Mesodermal cell (in vitro differentiated cells): ENCODE data around the gene SSTR5.

Experiments used
- H3K27ac ChIP-seq: 2 replicates; pipeline ENCODE4 v1.7.0; 2013; ENCODE audit warnings: mild to moderate bottlenecking, low read depth, low read length, moderate library complexity; ENCODE audit not compliant: severe bottlenecking
- H3K36me3 ChIP-seq: 2 replicates; pipeline ENCODE4 v1.7.1; 2013; ENCODE audit warnings: mild to moderate bottlenecking, low read length, moderate library complexity; ENCODE audit not compliant: control insufficient read depth, insufficient read depth
- H3K4me1 ChIP-seq: one replicate; pipeline ENCODE4 v1.7.1; 2013; ENCODE audit warnings: mild to moderate bottlenecking, low read length; ENCODE audit not compliant: insufficient read depth, control insufficient read depth, poor library complexity, severe bottlenecking
- H3K4me3 ChIP-seq: 2 replicates; pipeline ENCODE4 v1.7.0; 2013; ENCODE audit warnings: low read length, control low read depth, mild to moderate bottlenecking; ENCODE audit not compliant: insufficient read depth, poor library complexity, severe bottlenecking; ENCODE audit errors: extremely low read depth
- H3K9me3 ChIP-seq: 2 replicates; pipeline ENCODE4 v1.7.1; 2013; ENCODE audit warnings: mild to moderate bottlenecking, low read length, moderate library complexity; ENCODE audit not compliant: control insufficient read depth
- WGBS, 2 experiments: methylation state at CpG; one replicate each; pipeline ENCODE4 v1.1.5; 2013; ENCODE audit warnings: missing lambda C conversion rate in 2 of 2; ENCODE audit not compliant: insufficient coverage in 2 of 2; 5-methylcytosine and 5-hydroxymethylcytosine counted together

SSTR5 gene

GRCh38 chr16:1093284-1094123, 21.0 kb downstream of the SSTR5 start:
- Histone ChIP-seq H3K4me3 (no peak overlapping the region), H3K27ac (no peak overlapping the region), H3K36me3 (no peaks in the 10 kb centered on the region), H3K9me3 (no peaks in the 10 kb centered on the region), H3K4me1 (peaks cover 29% of the 10 kb centered on the region)
- WGBS, 2 experiments: 86 to 88% methylated on average over 50 to 63 of the region's 85 CpGs

GRCh38 chr16:1094124-1094479, 21.6 kb downstream of the SSTR5 start:
- 76 to 84% methylated on average over 9 to 13 of the region's 13 CpGs for WGBS, 2 experiments
- no peaks in the 10 kb centered on the region for H3K36me3 ChIP-seq
- H3K9me3 ChIP-seq: no peaks in the 10 kb centered on the region
- no peak overlapping the region for H3K27ac ChIP-seq
- H3K4me3 ChIP-seq: no peak overlapping the region
- H3K4me1 ChIP-seq: peaks cover 32% of the 10 kb centered on the region

GRCh38 chr16:1094601-1095449, 22.3 kb downstream of the SSTR5 start:
- Histone ChIP-seq H3K36me3 (no peaks in the 10 kb centered on the region), H3K4me3 (no peak overlapping the region), H3K27ac (no peak overlapping the region), H3K4me1 (peaks cover 33% of the 10 kb centered on the region), H3K9me3 (no peaks in the 10 kb centered on the region)
- WGBS, 2 experiments: 90 to 92% methylated on average over 23 of the region's 29 CpGs

GRCh38 chr16:1095450-1096168, 23.1 kb downstream of the SSTR5 start:
- Histone ChIP-seq H3K27ac (no peak overlapping the region), H3K4me3 (no peak overlapping the region), H3K4me1 (peaks cover 33% of the 10 kb centered on the region), H3K36me3 (no peaks in the 10 kb centered on the region), H3K9me3 (no peaks in the 10 kb centered on the region)
- WGBS, 2 experiments: 85 to 88% methylated on average over 13 to 14 of the region's 16 CpGs

GRCh38 chr16:1096169-1097082, 23.9 kb downstream of the SSTR5 start, which contains the start of gene C1QTNF8:
TSS of gene C1QTNF8 (minus strand) at chr16:1096244. CDS start at chr16:1094922, 1,322 bp downstream.
- Histone ChIP-seq H3K27ac (no peak within 1 kb of the TSS), H3K9me3 (no peaks in the 10 kb centered on the region), H3K36me3 (no peaks in the 10 kb centered on the region), H3K4me1 (peaks cover 27% of the 10 kb centered on the region), H3K4me3 (no peak within 1 kb of the TSS)
- WGBS, 2 experiments: 89% methylated on average over 46 of the region's 55 CpGs

- H3K9me3 ChIP-seq: no peaks in the 10 kb centered on the region
- no peak overlapping the region for H3K4me3 ChIP-seq
- WGBS, 2 experiments: 94% methylated on average over 16 to 18 of the region's 18 CpGs
- no peak overlapping the region for H3K27ac ChIP-seq
- peaks cover 27% of the 10 kb centered on the region for H3K4me1 ChIP-seq
- no peaks in the 10 kb centered on the region for H3K36me3 ChIP-seq
These were observed 24.6 kb downstream of the SSTR5 start for GRCh38 chr16:1097156-1097555.

GRCh38 chr16:1097800-1098199, 25.3 kb downstream of the SSTR5 start:
- Histone ChIP-seq H3K36me3 (no peaks in the 10 kb centered on the region), H3K27ac (no peak overlapping the region), H3K4me1 (peaks cover 27% of the 10 kb centered on the region), H3K4me3 (no peak overlapping the region), H3K9me3 (no peaks in the 10 kb centered on the region)
- WGBS, 2 experiments: 93% methylated on average over 8 to 17 of the region's 23 CpGs

- H3K36me3 ChIP-seq: no peaks in the 10 kb centered on the region
- H3K4me3 ChIP-seq: no peak overlapping the region
- H3K9me3 ChIP-seq: no peaks in the 10 kb centered on the region
- WGBS, 2 experiments: 81 to 83% methylated on average over 22 of the region's 34 CpGs
- H3K27ac ChIP-seq: no peak overlapping the region
- peaks cover 27% of the 10 kb centered on the region for H3K4me1 ChIP-seq
These were observed 25.9 kb downstream of the SSTR5 start for GRCh38 chr16:1098266-1098991.

- H3K4me3 ChIP-seq: no peak overlapping the region
- H3K9me3 ChIP-seq: no peaks in the 10 kb centered on the region
- H3K36me3 ChIP-seq: no peaks in the 10 kb centered on the region
- H3K4me1 ChIP-seq: peaks cover 31% of the 10 kb centered on the region
- H3K27ac ChIP-seq: no peak overlapping the region
- 78 to 83% methylated on average over 29 to 30 of the region's 35 CpGs for WGBS, 2 experiments
These were observed 26.9 kb downstream of the SSTR5 start for GRCh38 chr16:1099189-1100083.
